Fibroblast of mammary gland (primary cell): ENCODE results near the gene LBH.

Source experiments
- DNase-seq: peaks from one replicate; pipeline ENCODE4 v3.0.0-alpha.2; 2010; ENCODE audit warnings: low read depth
- H3K4me3 ChIP-seq: 2 replicates; pipeline ENCODE4 v1.5.1; 2011; ENCODE audit warnings: low read depth, mild to moderate bottlenecking, low read length, moderate library complexity; ENCODE audit not compliant: control insufficient read depth
- TF ChIP-seq, protein P1 (sequence below): conservative IDR thresholded peaks from 2 replicates; pipeline ENCODE4 v1.5.1; 2011; ENCODE audit warnings: low read depth, low read length, inconsistent platforms; ENCODE audit not compliant: control insufficient read depth, insufficient read depth

LBH gene

GRCh38 chr2:30233271-30234009 is 2.1 kb downstream of the LBH start:
- DNase-seq = no peak
- TF ChIP-seq, protein P1, sequence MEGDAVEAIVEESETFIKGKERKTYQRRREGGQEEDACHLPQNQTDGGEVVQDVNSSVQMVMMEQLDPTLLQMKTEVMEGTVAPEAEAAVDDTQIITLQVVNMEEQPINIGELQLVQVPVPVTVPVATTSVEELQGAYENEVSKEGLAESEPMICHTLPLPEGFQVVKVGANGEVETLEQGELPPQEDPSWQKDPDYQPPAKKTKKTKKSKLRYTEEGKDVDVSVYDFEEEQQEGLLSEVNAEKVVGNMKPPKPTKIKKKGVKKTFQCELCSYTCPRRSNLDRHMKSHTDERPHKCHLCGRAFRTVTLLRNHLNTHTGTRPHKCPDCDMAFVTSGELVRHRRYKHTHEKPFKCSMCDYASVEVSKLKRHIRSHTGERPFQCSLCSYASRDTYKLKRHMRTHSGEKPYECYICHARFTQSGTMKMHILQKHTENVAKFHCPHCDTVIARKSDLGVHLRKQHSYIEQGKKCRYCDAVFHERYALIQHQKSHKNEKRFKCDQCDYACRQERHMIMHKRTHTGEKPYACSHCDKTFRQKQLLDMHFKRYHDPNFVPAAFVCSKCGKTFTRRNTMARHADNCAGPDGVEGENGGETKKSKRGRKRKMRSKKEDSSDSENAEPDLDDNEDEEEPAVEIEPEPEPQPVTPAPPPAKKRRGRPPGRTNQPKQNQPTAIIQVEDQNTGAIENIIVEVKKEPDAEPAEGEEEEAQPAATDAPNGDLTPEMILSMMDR = no peak
- no peak overlapping the region for H3K4me3 ChIP-seq

DNA sequence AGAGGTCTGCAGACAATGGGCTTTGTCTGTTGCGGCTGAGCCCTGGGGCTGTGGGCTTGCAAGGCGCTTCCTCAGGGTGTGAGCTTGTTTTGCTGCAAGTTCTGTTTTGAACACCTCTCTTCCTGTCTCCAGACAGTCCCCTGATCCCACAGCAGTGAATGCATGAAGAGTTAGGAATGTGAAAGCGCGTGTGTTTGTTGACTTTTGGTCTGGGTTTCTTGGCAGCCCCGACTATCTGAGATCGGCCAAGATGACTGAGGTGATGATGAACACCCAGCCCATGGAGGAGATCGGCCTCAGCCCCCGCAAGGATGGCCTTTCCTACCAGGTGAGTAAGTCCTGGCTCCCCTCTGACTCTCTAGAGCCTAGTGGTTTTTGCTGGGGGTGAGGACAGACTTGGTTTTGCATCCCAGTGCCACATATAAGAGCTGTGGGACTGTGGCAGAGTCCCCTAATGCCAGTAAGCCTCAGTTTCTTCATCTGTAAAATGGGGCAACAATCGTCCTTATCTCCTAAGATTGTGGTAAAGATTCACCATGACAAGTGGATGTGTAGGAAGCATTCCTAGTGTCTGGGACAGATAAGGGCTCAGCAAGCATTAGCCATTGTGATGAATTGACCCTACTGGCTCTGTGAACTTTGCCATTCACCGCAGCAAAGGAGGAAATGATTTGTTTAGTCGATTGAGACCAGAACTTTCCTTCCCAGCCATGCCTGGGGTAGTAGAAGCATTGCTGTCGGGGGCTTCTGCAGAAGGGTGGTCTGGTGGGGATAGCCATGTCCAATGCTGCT is 3.0 kb downstream of the LBH start:
- peak; percentile 87 for DNase-seq
- TF ChIP-seq, protein P1 = no peak

GRCh38 chr2:30235008-30235655 is 3.8 kb downstream of the LBH start:
- TF ChIP-seq, protein P1 = no peak
- H3K4me3 ChIP-seq = no peak overlapping the region
- peak; percentile 47 for DNase-seq

More for the DNA sequence above, 3.0 kb downstream of the LBH start:
- H3K4me3 ChIP-seq = no peak overlapping the region

DNA sequence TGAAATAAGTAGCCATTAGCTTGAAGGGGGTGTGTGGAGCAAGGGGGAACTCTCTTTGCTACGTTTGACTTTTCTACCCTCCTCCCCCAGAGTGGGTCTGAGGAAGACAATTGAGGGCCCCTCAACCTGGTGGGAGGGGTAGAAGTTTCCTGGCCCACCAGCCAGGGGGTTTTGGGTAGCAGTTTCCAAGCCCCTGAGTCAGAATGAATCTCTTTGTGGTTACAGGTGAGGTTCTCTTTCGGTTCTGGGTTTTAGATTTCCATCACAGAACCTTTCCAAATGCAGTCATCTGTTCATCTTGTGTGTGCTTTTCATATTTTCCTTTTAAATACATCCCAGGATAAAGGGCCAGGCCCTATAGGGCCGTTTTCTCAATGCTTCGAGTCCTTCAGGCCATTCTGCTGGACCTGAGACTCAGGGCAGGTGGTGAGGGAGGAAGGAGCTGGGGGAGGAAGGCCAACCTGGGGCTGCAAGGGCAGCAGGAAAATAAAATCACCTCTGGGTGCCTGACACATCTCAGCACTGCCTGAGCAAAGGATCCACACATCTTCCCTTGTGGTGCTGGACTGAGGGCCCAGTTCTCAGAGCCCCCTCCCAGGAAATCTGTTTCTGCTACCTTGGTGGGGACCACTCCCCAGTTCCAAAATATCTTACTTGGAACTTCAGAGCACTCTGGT is 4.7 kb downstream of the LBH start:
- H3K4me3 ChIP-seq = no peak overlapping the region
- TF ChIP-seq, protein P1 = no peak
- DNase-seq = no peak

GRCh38 chr2:30236591-30237238 is 5.4 kb downstream of the LBH start:
- H3K4me3 ChIP-seq = no peak overlapping the region
- TF ChIP-seq, protein P1 = no peak
- DNase-seq = no peak
